ENCODE data around the gene MYOZ1. TPM values are rescaled to one million over a fixed set of nuclear protein-coding genes. Genes with fewer than 3 reads are reported as not detected.

MYOZ1 gene
- total and polyA plus RNA-seq, 9 donors = 0.25 to 6.1 (median 1.1) TPM; not detected in 1

- intact Hi-C loops (cut with DNase I) = no loop called here
- WGBS, 3 donors = 89 to 94% (median 92%) methylated on average over 3 of the region's 3 CpGs
- Histone ChIP-seq H3K36me3 (no peaks in the 10 kb centered on the region), H3K27me3 (no peaks in the 10 kb centered on the region), H3K27ac (no peak overlapping the region), H3K4me3 (no peak overlapping the region), H3K4me1 (ENCODE audit: insufficient read depth) (no peaks in the 10 kb centered on the region), H3K9me3 (no peaks in the 10 kb centered on the region)
- TF ChIP-seq POLR2A (IDR thresholded peaks at IDR 0.05) (no peak), CTCF (IDR thresholded peaks at IDR 0.05) (no peak), EP300 (IDR thresholded peaks at IDR 0.05) (no peak)
- no peak for DNase-seq
Observed at GRCh38 chr10:73614720-73615119, 26.6 kb downstream of the MYOZ1 start.

DNA sequence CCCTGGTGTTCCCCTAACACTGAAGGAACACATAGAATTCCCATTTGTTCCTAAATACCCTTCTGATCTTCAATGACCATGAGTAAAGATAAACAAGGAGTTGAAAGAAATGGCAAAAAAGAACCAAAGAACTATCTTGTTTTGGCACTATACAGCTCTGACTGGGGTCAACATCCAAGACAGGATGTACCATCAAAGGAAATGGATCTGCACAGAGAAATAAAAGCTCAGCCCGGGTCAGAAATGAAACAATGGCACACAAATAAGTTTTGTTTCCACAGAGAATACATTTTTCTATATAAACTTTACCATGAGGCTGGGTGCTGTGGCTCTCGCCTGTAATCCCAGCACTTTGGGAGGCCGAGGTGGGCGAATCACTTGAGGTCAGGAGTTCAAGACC lies 32.2 kb downstream of the MYOZ1 start:
- H3K27me3 ChIP-seq = no peaks in the 10 kb centered on the region
- TF ChIP-seq EP300 (IDR thresholded peaks at IDR 0.05) (no peak), POLR2A (IDR thresholded peaks at IDR 0.05) (no peak), CTCF (IDR thresholded peaks at IDR 0.05) (no peak)
- intact Hi-C loops (cut with DNase I) = no loop called here
- H3K27ac ChIP-seq = no peak overlapping the region
- H3K4me1 ChIP-seq (ENCODE audit: insufficient read depth) = no peaks in the 10 kb centered on the region
- DNase-seq = no peak
- H3K36me3 ChIP-seq = no peaks in the 10 kb centered on the region
- WGBS, 3 donors = 83 to 93% (median 90%) methylated on average over 4 of the region's 4 CpGs
- H3K9me3 ChIP-seq = no peaks in the 10 kb centered on the region
- H3K4me3 ChIP-seq = no peak overlapping the region

DNA sequence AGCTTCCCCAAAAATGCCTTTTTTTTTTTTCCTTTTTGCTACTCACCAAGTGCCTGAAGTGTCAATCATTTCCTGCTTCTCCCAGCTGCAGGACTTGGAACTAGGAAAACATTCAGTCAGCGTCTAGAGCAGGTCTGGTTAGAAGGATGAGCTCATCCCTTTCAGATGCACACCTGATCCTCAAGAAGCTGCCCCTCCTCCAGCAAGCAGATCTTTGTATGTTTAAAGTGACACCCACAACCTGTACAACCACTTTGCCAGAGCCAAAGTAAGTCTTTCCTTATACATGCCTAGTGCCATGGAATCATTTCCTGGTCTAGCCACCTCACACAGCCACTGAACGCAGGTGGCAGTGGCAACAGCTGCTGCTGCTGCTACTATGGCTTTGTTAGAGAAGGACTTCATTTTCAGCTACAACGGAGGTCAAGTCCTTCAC lies 39.8 kb downstream of the MYOZ1 start:
- Histone ChIP-seq H3K36me3 (no peaks in the 10 kb centered on the region), H3K27me3 (no peaks in the 10 kb centered on the region), H3K27ac (no peak overlapping the region), H3K9me3 (no peaks in the 10 kb centered on the region), H3K4me1 (ENCODE audit: insufficient read depth) (no peaks in the 10 kb centered on the region), H3K4me3 (no peak overlapping the region)
- TF ChIP-seq CTCF (IDR thresholded peaks at IDR 0.05) (no peak), POLR2A (IDR thresholded peaks at IDR 0.05) (no peak), EP300 (IDR thresholded peaks at IDR 0.05) (no peak)
- DNase-seq = no peak
- WGBS, 3 donors = 68 to 81% (median 72%) methylated on average over 3 of the region's 3 CpGs
- intact Hi-C loops (cut with DNase I) = no loop called here

DNA sequence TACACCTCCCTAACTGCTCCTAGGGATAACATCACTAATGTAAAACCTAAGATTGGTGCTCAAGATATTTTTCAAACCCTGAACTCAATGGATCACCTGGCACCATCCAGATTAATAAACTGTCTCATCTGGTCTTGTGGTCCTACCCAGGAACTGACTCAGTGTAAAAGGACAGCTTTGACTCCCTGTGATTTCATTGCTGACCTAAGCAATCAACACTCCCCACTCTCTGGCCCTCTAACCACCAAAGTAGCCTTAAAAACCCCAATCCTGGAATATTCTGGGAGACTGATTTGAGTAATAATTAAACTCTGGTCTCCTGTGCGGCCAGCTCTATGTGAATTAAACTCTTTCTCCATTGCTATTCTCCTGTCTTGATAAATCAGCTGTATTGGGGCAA lies 43.9 kb downstream of the MYOZ1 start:
- Histone ChIP-seq H3K27me3 (no peaks in the 10 kb centered on the region), H3K4me3 (no peak overlapping the region), H3K27ac (no peak overlapping the region), H3K36me3 (no peaks in the 10 kb centered on the region), H3K4me1 (ENCODE audit: insufficient read depth) (no peaks in the 10 kb centered on the region), H3K9me3 (no peaks in the 10 kb centered on the region)
- 97 to 100% (median 98%) methylated on average over 1 of the region's 1 CpG for WGBS, 3 donors
- TF ChIP-seq POLR2A (IDR thresholded peaks at IDR 0.05) = no peak
- TF ChIP-seq EP300 (IDR thresholded peaks at IDR 0.05) = no peak
- TF ChIP-seq CTCF (IDR thresholded peaks at IDR 0.05) = no peak
- intact Hi-C loops (cut with DNase I) = no loop called here
- no peak for DNase-seq
